Measurements from ENCODE around the gene FUZ. TPM values are rescaled to one million over a fixed set of nuclear protein-coding genes. Genes with fewer than 3 reads are reported as not detected.

Gene FUZ
- polyA plus RNA-seq, 1 of the 3 experiments (the other 2 are of a cell fraction): 29.9 TPM

GRCh38 chr19:49840321-49840720, 27.2 kb upstream of the FUZ start:
- ChIA-PET CTCF (interaction anchor here (1.0 kb wide), 1 partner anchor 22 kb away, joined by 3 read pairs; the partner anchor contains the start of gene MED25), POLR2A (no interaction called here)
- Histone ChIP-seq H3K9me3 (no peaks in the 10 kb centered on the region), H3K4me3 (ENCODE audit: low read depth in 2 of 2, low read length in 1 of 2) (no peak overlapping the region), H3F3A (replicated peaks; ENCODE audit: insufficient read depth) (peaks cover 6% of the 10 kb centered on the region), H2AFZ (ENCODE audit: low read depth) (no peak overlapping the region), H3K27me3 (ENCODE audit: insufficient read depth) (no peaks in the 10 kb centered on the region), H3K79me2 (ENCODE audit: insufficient read depth) (no peaks in the 10 kb centered on the region), H3K4me1 (ENCODE audit: control insufficient read depth in 1 of 2, insufficient read depth in 2 of 2, low read depth in 1 of 2, low read length in 1 of 2) (peaks cover 0 to 11% of the 10 kb centered on the region in 2 experiments; a peak in 1 of 4 replicates), H3K4me2 (no peak overlapping the region), H3K9ac (no peak overlapping the region), H3K36me3 (replicated peaks in 1 of 2; ENCODE audit: control insufficient read depth in 1 of 2, insufficient read depth in 2 of 2, low read length in 1 of 2) (peaks cover 20 to 48% of the 10 kb centered on the region in 2 experiments), H4K20me1 (ENCODE audit: insufficient read depth) (no peaks in the 10 kb centered on the region), H3K9me2 (no peaks in the 10 kb centered on the region), H3K27ac (ENCODE audit: low read depth in 2 of 2, low read length in 1 of 2) (no peak overlapping the region; a peak in 1 of 4 replicates)
- no peak for DNase-seq
- 93% methylated on average over 11 of the region's 11 CpGs for WGBS (ENCODE audit: low lambda C conversion rate)
- TF ChIP-seq TCF12 (IDR thresholded peaks at IDR 0.05) (no peak), RCOR1 (IDR thresholded peaks at IDR 0.05; ENCODE audit: low read length) (no peak)

- Histone ChIP-seq H3K79me2 (ENCODE audit: insufficient read depth) (no peaks in the 10 kb centered on the region), H3K4me1 (ENCODE audit: control insufficient read depth in 1 of 2, insufficient read depth in 2 of 2, low read depth in 1 of 2, low read length in 1 of 2) (peaks cover 0 to 11% of the 10 kb centered on the region in 2 experiments; a peak in 1 of 4 replicates), H3K4me2 (no peak overlapping the region), H3K27ac (ENCODE audit: low read depth in 2 of 2, low read length in 1 of 2) (peak overlapping the region in 1 of 2 experiments; percentile 11; a peak in 1 of 4 replicates), H3K9ac (no peak overlapping the region), H3K4me3 (ENCODE audit: low read depth in 2 of 2, low read length in 1 of 2) (no peak overlapping the region), H2AFZ (ENCODE audit: low read depth) (no peak overlapping the region), H3K36me3 (replicated peaks in 1 of 2; ENCODE audit: control insufficient read depth in 1 of 2, insufficient read depth in 2 of 2, low read length in 1 of 2) (peaks cover 20 to 54% of the 10 kb centered on the region in 2 experiments), H4K20me1 (ENCODE audit: insufficient read depth) (no peaks in the 10 kb centered on the region), H3K9me2 (no peaks in the 10 kb centered on the region), H3F3A (replicated peaks; ENCODE audit: insufficient read depth) (peaks cover 6% of the 10 kb centered on the region), H3K27me3 (ENCODE audit: insufficient read depth) (no peaks in the 10 kb centered on the region), H3K9me3 (no peaks in the 10 kb centered on the region)
- WGBS (ENCODE audit: low lambda C conversion rate): 80% methylated on average over 11 of the region's 11 CpGs
- POLR2A ChIA-PET: no interaction called here
- DNase-seq: no peak
- TF ChIP-seq EZH2phosphoT487 (IDR thresholded peaks at IDR 0.05; ENCODE audit: borderline replicate concordance, low read depth): no peak
- CTCF ChIA-PET: interaction anchor here (0.9 to 1.0 kb wide), 2 partner anchors 11 to 22 kb away, joined by 3 to 4 read pairs; partner anchors contain the start of genes MED25 and PTOV1
These were observed 26.6 kb upstream of the FUZ start for GRCh38 chr19:49839713-49840112.

- Histone ChIP-seq H2AFZ (ENCODE audit: low read depth) (no peak overlapping the region), H4K20me1 (ENCODE audit: insufficient read depth) (no peaks in the 10 kb centered on the region), H3K4me2 (no peak overlapping the region), H3K4me3 (ENCODE audit: low read depth in 2 of 2, low read length in 1 of 2) (no peak overlapping the region), H3K4me1 (ENCODE audit: control insufficient read depth in 1 of 2, insufficient read depth in 2 of 2, low read depth in 1 of 2, low read length in 1 of 2) (peaks cover 0 to 11% of the 10 kb centered on the region in 2 experiments; a peak in 1 of 4 replicates), H3K36me3 (replicated peaks in 1 of 2; ENCODE audit: control insufficient read depth in 1 of 2, insufficient read depth in 2 of 2, low read length in 1 of 2) (peaks cover 20 to 61% of the 10 kb centered on the region in 2 experiments), H3F3A (replicated peaks; ENCODE audit: insufficient read depth) (peaks cover 6% of the 10 kb centered on the region), H3K9me2 (no peaks in the 10 kb centered on the region), H3K79me2 (ENCODE audit: insufficient read depth) (no peaks in the 10 kb centered on the region), H3K27me3 (ENCODE audit: insufficient read depth) (no peaks in the 10 kb centered on the region), H3K9me3 (no peaks in the 10 kb centered on the region), H3K27ac (ENCODE audit: low read depth in 2 of 2, low read length in 1 of 2) (peak overlapping the region in 1 of 2 experiments; percentile 11; a peak in 1 of 4 replicates), H3K9ac (no peak overlapping the region)
- TF ChIP-seq NFIC (IDR thresholded peaks at IDR 0.05; ENCODE audit: borderline replicate concordance) (no peak), TEAD4 (IDR thresholded peaks at IDR 0.05; ENCODE audit: borderline replicate concordance, insufficient read depth) (no peak), YY1 (IDR thresholded peaks at IDR 0.05; ENCODE audit: low read depth) (no peak), POLR2AphosphoS5 (IDR thresholded peaks at IDR 0.05; ENCODE audit: low read depth, low read length) (no peak), GABPA (IDR thresholded peaks at IDR 0.05; ENCODE audit: low read depth) (no peak), EP300 (IDR thresholded peaks at IDR 0.05; ENCODE audit: borderline replicate concordance in 1 of 2, low read depth in 1 of 2, low read length in 1 of 2) (no peak), USF1 (IDR thresholded peaks at IDR 0.05; ENCODE audit: borderline replicate concordance, low read depth) (no peak)
- TF ChIP-seq, protein P1, sequence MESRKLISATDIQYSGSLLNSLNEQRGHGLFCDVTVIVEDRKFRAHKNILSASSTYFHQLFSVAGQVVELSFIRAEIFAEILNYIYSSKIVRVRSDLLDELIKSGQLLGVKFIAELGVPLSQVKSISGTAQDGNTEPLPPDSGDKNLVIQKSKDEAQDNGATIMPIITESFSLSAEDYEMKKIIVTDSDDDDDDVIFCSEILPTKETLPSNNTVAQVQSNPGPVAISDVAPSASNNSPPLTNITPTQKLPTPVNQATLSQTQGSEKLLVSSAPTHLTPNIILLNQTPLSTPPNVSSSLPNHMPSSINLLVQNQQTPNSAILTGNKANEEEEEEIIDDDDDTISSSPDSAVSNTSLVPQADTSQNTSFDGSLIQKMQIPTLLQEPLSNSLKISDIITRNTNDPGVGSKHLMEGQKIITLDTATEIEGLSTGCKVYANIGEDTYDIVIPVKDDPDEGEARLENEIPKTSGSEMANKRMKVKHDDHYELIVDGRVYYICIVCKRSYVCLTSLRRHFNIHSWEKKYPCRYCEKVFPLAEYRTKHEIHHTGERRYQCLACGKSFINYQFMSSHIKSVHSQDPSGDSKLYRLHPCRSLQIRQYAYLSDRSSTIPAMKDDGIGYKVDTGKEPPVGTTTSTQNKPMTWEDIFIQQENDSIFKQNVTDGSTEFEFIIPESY (IDR thresholded peaks at IDR 0.05; ENCODE audit: borderline replicate concordance, low read depth): no peak
- 96% methylated on average over 18 of the region's 18 CpGs for WGBS (ENCODE audit: low lambda C conversion rate)
- CTCF ChIA-PET: interaction anchor here (0.6 to 1.0 kb wide), 3 partner anchors 11 to 264 kb away, joined by 3 to 4 read pairs (median 3); partner anchors contain the start of genes MED25 and PTOV1
- no peak for DNase-seq
- POLR2A ChIA-PET: no interaction called here
These were observed 25.9 kb upstream of the FUZ start for GRCh38 chr19:49838885-49839588.

Measured in SK-N-SH (cell line).